ENCODE results near the gene ZC3H4.
"Not testable (repeated sequence)": the region's sequence is repeated elsewhere in the genome, so short reads cannot be mapped to it uniquely, and the experiment has no call there.

Gene ZC3H4

GRCh38 chr19:47107953-47108746, 5.4 kb downstream of the ZC3H4 start:
- peak; percentile 46 for DNase-seq (ENCODE audit: low read depth)

GRCh38 chr19:47107202-47107952, 6.2 kb downstream of the ZC3H4 start:
- DNase-seq (ENCODE audit: low read depth): peak; percentile 55

GRCh38 chr19:47106821-47107201, 6.8 kb downstream of the ZC3H4 start:
- no peak for DNase-seq (ENCODE audit: low read depth)

GRCh38 chr19:47105874-47106273, 7.7 kb downstream of the ZC3H4 start:
- DNase-seq (ENCODE audit: low read depth): no peak

- no peak for DNase-seq (ENCODE audit: low read depth)
Observed at GRCh38 chr19:47104680-47105079, 8.9 kb downstream of the ZC3H4 start.

DNA sequence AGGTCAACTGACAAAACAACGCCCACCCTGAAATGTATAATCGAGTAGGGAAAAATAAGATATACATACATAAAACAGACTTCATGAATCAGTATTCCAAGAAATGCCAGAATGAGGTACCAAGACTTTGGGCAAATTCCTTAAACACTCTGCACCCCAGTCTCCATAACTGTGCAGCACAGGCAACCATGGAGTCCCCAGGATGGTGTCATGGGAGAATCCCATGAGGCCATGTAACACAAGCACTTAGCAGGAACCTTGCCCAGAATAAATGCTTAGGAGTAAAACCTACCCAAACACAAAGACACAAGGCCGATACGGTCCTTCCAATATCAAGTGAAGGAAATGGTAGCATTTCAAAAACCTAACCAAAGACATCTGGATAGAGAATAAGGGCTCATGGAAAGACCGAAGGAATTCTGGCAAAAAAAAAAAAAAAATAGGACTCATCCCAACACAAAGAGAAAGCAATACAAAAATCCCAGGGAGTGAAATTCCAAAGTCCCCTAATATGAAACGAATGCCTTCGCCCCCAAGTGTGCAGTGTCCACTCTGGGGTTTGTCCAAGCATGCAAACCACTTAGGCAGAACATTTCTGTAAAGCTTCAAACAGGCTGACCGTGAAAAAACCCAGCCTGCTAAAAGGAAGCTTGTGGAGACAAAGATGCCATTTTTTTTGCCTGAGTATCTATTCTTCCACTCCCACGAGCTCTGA, 11.1 kb downstream of the ZC3H4 start:
- DNase-seq (ENCODE audit: low read depth): no peak

GRCh38 chr19:47101116-47101515, 12.5 kb downstream of the ZC3H4 start:
- not testable (repeated sequence) for DNase-seq (ENCODE audit: low read depth)

- DNase-seq (ENCODE audit: low read depth): no peak
Observed at GRCh38 chr19:47100290-47100689, 13.3 kb downstream of the ZC3H4 start.

DNA sequence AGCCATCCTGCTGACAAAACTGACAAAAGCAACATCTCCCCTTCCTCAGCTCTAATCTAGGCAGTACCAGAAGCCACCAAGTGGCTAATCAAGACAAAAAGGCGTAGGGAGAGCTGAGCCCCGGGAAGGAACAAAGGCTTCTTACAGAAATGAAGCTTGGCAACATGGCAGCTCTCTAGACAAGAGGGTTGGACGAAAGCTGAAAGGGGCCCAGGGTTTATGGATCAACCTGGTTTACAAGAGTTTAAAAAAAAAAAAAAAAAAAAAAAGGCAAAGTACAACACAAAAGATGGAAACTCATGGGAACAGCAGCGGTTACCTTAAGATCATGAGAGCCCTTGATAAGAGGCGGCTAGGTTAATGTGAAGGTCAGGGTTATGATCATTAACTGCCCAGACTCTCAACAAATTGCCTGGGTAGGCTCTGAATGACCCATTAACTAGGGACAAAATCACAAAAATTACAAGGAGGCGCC, 14.0 kb downstream of the ZC3H4 start:
- no peak for DNase-seq (ENCODE audit: low read depth)

DNA sequence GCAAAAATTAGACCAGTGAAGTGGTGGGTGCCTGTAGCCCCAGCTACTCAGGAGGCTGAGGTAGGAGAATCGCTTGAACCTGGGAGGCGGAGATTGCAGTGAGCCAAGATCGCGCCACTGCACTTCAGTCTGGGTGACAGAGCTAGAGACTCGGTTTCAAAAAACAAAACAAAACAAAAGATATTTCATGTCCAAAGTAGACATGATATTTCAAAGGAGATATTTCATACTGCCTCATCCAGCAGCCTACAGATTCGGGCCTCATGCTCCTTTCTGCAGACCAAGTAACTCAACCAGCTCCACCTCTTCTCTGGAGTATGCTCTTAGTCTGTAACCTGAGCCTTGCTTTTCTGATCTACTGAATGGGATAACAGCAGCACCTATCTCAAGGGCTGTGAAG, 15.0 kb downstream of the ZC3H4 start:
- DNase-seq (ENCODE audit: low read depth): no peak

- DNase-seq (ENCODE audit: low read depth): no peak
Observed at GRCh38 chr19:47097396-47098201, 16.0 kb downstream of the ZC3H4 start.

DNA sequence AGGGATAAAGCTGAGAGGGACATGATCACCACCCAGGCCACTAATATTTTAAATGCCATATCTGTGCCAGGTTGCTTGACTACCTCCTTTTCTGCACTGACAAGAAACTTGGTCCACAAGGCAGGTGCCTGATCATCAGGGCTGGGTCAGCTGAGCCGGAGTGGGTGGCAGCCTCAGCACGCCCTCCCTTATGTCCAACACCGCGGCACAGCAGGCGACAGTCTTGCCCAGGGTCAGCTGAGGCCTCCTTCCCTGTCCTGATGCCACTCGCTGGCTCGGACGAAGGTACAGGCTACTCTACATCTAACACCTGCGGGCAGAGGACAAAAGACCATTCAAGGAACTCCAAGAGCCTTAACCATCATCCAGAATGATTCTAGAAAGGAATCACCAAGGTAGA, 16.9 kb downstream of the ZC3H4 start:
- DNase-seq (ENCODE audit: low read depth): no peak

- no peak for DNase-seq (ENCODE audit: low read depth)
Observed at GRCh38 chr19:47096100-47096704, 17.4 kb downstream of the ZC3H4 start.

DNA sequence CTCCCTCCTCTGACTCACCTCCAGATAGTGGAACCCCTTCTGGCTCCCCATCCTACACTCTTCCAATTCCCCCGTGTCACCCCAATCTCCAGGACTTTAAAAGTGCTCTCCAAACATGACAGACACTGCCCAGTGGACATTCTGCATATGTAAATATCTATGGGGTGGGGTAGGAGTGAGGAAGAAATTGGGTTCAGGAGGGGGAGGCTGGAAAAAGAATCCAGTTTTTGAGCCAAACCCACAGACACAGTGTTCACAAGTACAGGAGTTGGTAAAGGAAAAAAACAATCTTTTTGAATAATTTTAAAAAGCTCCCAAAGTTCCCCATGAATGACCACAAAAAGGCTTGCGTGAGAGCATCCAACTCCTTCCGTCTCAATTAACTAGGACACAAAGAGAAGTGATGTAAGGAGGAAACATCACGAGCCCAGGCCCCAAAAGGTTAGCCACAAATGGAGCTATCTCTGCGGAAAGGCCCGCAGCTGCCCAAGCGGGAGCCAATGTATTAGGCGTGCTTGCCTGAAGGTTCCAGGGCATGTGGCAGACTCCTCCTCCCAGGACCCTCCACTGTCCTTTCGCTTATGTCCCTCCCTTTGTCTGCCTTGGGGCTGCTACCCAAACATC, 18.0 kb downstream of the ZC3H4 start:
- no peak for DNase-seq (ENCODE audit: low read depth)

DNA sequence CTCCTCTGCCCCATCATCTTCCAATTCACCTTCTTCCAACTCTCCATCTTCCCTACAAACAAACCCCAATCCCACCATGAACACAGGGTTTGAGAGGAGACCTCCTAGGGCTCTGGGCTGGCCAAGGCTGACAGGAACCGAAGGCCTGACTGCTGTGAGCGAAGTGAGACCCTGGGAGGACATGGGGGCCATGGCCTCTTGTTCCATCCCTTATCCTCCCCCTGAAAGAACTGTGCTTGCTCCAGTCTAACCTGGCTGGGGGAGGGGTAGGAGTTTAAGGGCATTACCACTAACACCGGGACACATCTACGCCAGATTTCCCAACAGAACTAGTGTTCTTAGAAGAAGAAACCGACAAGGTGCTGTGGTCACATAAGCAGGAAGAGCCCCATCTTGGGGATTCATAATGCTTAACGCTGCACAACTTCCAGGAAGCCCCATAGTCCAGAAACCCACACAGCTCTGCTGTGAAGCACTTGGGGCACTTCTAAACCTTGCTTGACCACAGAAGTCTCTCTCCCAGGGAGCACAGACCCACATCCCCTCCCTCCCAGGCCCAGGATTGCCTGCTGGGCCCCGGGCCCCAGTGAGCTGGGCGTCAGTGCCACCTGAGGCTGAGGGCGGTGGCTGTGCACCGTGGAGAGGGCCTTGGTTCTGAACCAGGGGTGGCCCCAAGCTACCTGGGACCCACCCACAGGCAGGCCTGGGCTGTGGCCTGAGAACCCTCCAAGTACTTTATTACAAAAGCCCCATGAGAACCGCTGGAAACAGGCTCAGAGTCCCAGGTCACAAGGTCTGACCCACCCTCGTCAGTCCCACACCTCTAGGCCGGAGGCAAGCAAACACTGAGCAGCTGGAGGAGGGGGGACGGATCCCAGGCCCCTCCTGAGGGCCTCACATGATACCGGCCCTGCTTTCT, 18.8 kb downstream of the ZC3H4 start:
- no peak for DNase-seq (ENCODE audit: low read depth)

DNA sequence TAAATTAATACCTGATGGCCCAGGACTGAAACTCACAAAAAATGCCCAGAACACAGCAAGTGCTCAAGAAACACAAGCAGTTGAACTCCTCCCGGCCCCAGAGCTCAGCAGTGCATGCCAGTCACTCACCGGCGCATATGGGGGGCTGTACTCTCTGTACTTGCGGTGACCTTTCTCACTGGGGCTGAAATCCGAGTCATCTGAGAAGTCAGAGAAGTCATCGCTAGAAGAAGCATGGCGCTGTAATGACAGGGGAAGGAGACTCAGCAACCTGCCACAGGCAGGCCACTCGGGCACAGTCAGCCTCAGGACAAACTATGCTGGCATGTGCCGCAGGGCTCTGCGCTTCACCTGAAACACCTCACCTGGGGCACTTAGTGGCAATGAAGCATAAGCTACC, 19.7 kb downstream of the ZC3H4 start:
- no peak for DNase-seq (ENCODE audit: low read depth)

DNA sequence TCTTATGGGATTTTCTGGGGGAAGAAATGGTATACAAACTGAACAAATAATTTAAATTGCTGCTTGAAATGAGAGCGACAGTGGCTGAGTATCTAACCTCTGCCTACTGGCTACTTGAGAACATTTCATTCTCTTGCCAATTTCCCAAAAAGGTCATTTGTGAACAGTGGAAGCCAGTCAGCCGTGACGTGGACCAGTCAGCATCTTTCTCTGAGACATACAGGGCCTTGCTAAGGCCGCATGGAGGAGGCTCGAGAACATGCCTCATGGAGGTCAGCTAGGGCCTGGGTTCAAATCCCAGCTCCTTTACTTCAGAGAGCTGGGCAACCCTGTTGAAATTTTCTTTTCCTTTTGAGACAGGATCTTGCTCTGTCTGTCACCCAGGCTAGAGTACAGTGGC, 20.3 kb downstream of the ZC3H4 start:
- no peak for DNase-seq (ENCODE audit: low read depth)

- DNase-seq (ENCODE audit: low read depth): no peak
Observed at GRCh38 chr19:47089767-47090350, 23.7 kb downstream of the ZC3H4 start.

GRCh38 chr19:47086280-47086679, 27.3 kb downstream of the ZC3H4 start:
- DNase-seq (ENCODE audit: low read depth): no peak

Data from iris pigment epithelial cell (primary cell).